ENCODE data around the gene ROBO1. TPM values are rescaled to one million over a fixed set of nuclear protein-coding genes. Genes with fewer than 3 reads are reported as not detected.

The ROBO1 gene
- total and polyA plus RNA-seq, 4 donors = 1.0 to 30.3 (median 3.9) TPM

- Histone ChIP-seq H3K27ac (ENCODE audit: low read depth in 1 of 2, low read length in 2 of 2) (no peak overlapping the region), H3K9me3 (ENCODE audit: control insufficient read depth in 4 of 4, low read length in 3 of 4) (peaks cover 0 to 15% (median 1%) of the 10 kb centered on the region in 4 donors)
- WGBS = 90% methylated on average over 2 of the region's 2 CpGs
Observed at GRCh38 chr3:79396595-79396994, 371.2 kb downstream of the ROBO1 start.

GRCh38 chr3:79392479-79392878 is 375.3 kb downstream of the ROBO1 start:
- Histone ChIP-seq H3K4me3 (ENCODE audit: low read depth in 1 of 3, low read length in 3 of 3) (no peak overlapping the region), H3K9me3 (ENCODE audit: control insufficient read depth in 4 of 4, low read length in 3 of 4) (no peaks in the 10 kb centered on the region), H3K4me1 (ENCODE audit: control insufficient read depth in 4 of 4, insufficient read depth in 4 of 4, low read length in 3 of 4) (no peaks in the 10 kb centered on the region), H3K9ac (ENCODE audit: low read depth in 1 of 2, low read length in 2 of 2) (no peak overlapping the region), H3K36me3 (ENCODE audit: control insufficient read depth in 4 of 4, insufficient read depth in 3 of 4, low read depth in 1 of 4, low read length in 3 of 4) (no peaks in the 10 kb centered on the region), H3K27me3 (ENCODE audit: control insufficient read depth in 4 of 4, insufficient read depth in 4 of 4, low read length in 3 of 4) (no peaks in the 10 kb centered on the region), H3K27ac (ENCODE audit: low read depth in 1 of 2, low read length in 2 of 2) (no peak overlapping the region)
- DNase-seq (ENCODE audit: low spot score) = no peak
- 69% methylated on average over 1 of the region's 1 CpG for WGBS
- TF ChIP-seq ATF3 (IDR thresholded peaks at IDR 0.05) (no peak), TAF1 (conservative IDR thresholded peaks at IDR 0.05) (no peak), FOXA2 (IDR thresholded peaks at IDR 0.05) (no peak), HNF4G (IDR thresholded peaks at IDR 0.05) (no peak), RAD21 (IDR thresholded peaks at IDR 0.05) (no peak), SP1 (IDR thresholded peaks at IDR 0.05) (no peak), EGR1 (IDR thresholded peaks at IDR 0.05; ENCODE audit: low read depth in 2 of 2) (no peak)

More at GRCh38 chr3:79396595-79396994, 371.2 kb downstream of the ROBO1 start:
- Histone ChIP-seq H3K4me1 (ENCODE audit: control insufficient read depth in 4 of 4, insufficient read depth in 4 of 4, low read length in 3 of 4) (no peaks in the 10 kb centered on the region), H3K27me3 (ENCODE audit: control insufficient read depth in 4 of 4, insufficient read depth in 4 of 4, low read length in 3 of 4) (no peaks in the 10 kb centered on the region), H3K4me3 (ENCODE audit: low read depth in 1 of 3, low read length in 3 of 3) (no peak overlapping the region), H3K9ac (ENCODE audit: low read depth in 1 of 2, low read length in 2 of 2) (no peak overlapping the region), H3K36me3 (ENCODE audit: control insufficient read depth in 4 of 4, insufficient read depth in 3 of 4, low read depth in 1 of 4, low read length in 3 of 4) (no peaks in the 10 kb centered on the region)
- no peak for DNase-seq (ENCODE audit: low spot score)
- TF ChIP-seq FOXA2 (IDR thresholded peaks at IDR 0.05) (no peak), GABPA (IDR thresholded peaks at IDR 0.05 in 1 of 2, conservative IDR thresholded peaks at IDR 0.05 in 1 of 2) (no peak), CTCF (IDR thresholded peaks at IDR 0.05; ENCODE audit: low read depth, low read length, missing input control) (no peak), TAF1 (conservative IDR thresholded peaks at IDR 0.05) (no peak), NR2F2 (IDR thresholded peaks at IDR 0.05) (no peak), HNF4G (IDR thresholded peaks at IDR 0.05) (no peak), HNF4A (conservative IDR thresholded peaks at IDR 0.05) (no peak), FOXA1 (IDR thresholded peaks at IDR 0.05) (no peak), SP1 (IDR thresholded peaks at IDR 0.05) (no peak), MAX (IDR thresholded peaks at IDR 0.05) (no peak), RXRA (IDR thresholded peaks at IDR 0.05) (no peak), JUND (IDR thresholded peaks at IDR 0.05) (no peak), YY1 (IDR thresholded peaks at IDR 0.05) (no peak), ATF3 (IDR thresholded peaks at IDR 0.05) (no peak), RAD21 (IDR thresholded peaks at IDR 0.05) (no peak)

- TF ChIP-seq GABPA (IDR thresholded peaks at IDR 0.05 in 1 of 2, conservative IDR thresholded peaks at IDR 0.05 in 1 of 2) (no peak), JUND (IDR thresholded peaks at IDR 0.05) (no peak), RAD21 (IDR thresholded peaks at IDR 0.05) (no peak), RXRA (IDR thresholded peaks at IDR 0.05) (no peak), YY1 (IDR thresholded peaks at IDR 0.05) (no peak), ZBTB33 (IDR thresholded peaks at IDR 0.05) (no peak), FOXA1 (IDR thresholded peaks at IDR 0.05) (no peak), FOXA2 (IDR thresholded peaks at IDR 0.05) (no peak), HNF4G (IDR thresholded peaks at IDR 0.05) (no peak), EGR1 (IDR thresholded peaks at IDR 0.05; ENCODE audit: low read depth in 2 of 2) (no peak), SP1 (IDR thresholded peaks at IDR 0.05) (no peak), ATF3 (IDR thresholded peaks at IDR 0.05) (no peak), CTCF (IDR thresholded peaks at IDR 0.05; ENCODE audit: low read depth, low read length, missing input control) (no peak)
- no peaks in the 10 kb centered on the region for H3K36me3 ChIP-seq (ENCODE audit: control insufficient read depth in 4 of 4, insufficient read depth in 3 of 4, low read depth in 1 of 4, low read length in 3 of 4)
Observed at GRCh38 chr3:79390352-79390751, 377.4 kb downstream of the ROBO1 start.

More at GRCh38 chr3:79390352-79390751, 377.4 kb downstream of the ROBO1 start:
- H3K4me3 ChIP-seq (ENCODE audit: low read depth in 1 of 3, low read length in 3 of 3) = no peak overlapping the region
- no peak for DNase-seq (ENCODE audit: low spot score)
- H3K4me1 ChIP-seq (ENCODE audit: control insufficient read depth in 4 of 4, insufficient read depth in 4 of 4, low read length in 3 of 4) = no peaks in the 10 kb centered on the region
- H3K9me3 ChIP-seq (ENCODE audit: control insufficient read depth in 4 of 4, low read length in 3 of 4) = no peaks in the 10 kb centered on the region
- H3K27me3 ChIP-seq (ENCODE audit: control insufficient read depth in 4 of 4, insufficient read depth in 4 of 4, low read length in 3 of 4) = no peaks in the 10 kb centered on the region
- 83% methylated on average over 2 of the region's 2 CpGs for WGBS
- H3K9ac ChIP-seq (ENCODE audit: low read depth in 1 of 2, low read length in 2 of 2) = no peak overlapping the region
- H3K27ac ChIP-seq (ENCODE audit: low read depth in 1 of 2, low read length in 2 of 2) = no peak overlapping the region
